ENCODE results near the gene COG5.
A peak's percentile ranks its signal among the peaks of the same experiment; 100 is the strongest.

COG5 gene

DNA sequence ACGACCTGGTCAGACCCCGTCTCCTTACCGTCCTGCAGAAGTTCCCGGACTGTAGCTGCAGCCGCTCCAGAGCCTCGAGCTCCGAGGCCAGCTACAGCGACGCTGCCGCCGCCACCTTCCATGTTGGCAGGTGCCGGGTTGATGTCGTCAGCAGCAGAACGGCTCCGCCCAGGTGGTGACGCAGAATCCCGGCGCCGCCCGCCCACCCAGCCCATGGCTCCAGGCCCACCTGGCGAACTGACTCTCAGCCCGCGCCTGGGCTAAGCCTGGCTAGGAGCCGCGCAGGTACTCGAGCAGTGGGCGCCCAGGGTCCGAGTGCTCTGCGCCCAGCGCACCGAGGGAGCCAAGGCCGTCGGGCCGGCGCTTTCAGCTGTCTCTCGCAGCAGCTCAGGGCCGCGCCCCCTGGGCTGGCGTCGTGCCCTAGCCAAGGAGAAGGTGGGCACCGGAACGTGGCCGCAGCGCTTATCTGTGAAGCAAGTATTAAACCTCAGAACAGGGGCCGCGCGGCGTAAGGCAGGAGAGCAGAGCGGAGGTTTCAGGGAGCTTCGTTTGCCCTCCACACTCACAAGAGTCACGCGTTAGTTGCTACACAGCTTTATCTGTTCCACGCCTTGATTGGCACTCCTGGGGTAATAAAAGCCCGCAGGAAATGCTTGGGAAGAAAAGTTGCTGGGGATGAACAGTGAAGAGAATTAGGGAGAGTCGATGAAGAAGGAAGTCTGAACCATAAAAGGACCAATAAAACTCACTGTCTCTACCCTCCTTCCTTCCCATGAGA lies at the start of gene COG5, which contains the start of gene DUS4L:
Gene COG5 (minus strand): TSS at position 146 of the 778 bp plus-strand sequence. CDS start 24 bp downstream, at position 122.
Gene DUS4L (plus strand): TSS at position 197 of the 778 bp plus-strand sequence. CDS start 3,100 bp downstream, outside the sequence.
- DNase-seq (ENCODE audit: low spot score) = peak; percentile 75

DNA sequence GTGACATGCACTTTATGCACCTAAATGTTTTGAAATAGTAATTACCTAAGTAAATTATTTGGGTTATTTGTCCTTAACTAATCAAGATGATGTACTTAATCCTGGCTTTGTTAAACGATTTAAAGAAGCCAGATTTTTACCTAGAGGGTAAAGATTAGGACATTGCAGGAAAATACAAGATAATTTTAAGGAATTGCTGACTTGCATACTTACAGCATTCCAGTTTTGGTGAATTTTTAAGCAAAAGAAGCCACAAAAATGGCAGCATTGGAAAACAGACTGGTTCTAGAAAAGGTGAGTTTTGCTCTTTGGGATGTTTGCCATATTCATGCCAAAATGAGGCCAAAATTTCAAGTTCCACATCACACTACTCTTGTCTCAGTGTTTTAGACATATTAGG lies 49.7 kb upstream of the COG5 start:
- no peak for DNase-seq (ENCODE audit: low spot score)

DNA sequence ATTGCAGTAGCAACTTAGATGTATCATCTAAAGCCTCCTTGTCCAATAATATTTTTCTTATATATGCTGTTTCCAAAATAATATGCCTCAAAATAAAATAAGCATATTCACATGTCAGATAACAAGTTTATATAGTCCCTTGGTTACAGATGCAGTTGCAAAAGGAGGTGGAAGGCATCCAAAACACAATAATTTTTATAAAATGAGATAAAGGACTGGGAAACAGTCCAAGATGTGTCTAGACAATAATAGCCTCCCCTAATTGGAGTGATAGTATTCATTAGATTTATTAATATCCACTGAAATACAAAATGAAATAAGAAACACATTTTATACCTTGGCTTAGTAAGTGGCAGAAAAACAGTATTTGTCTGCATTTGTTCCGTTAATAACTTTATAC lies 46.6 kb upstream of the COG5 start:
- DNase-seq (ENCODE audit: low spot score) = no peak

DNA sequence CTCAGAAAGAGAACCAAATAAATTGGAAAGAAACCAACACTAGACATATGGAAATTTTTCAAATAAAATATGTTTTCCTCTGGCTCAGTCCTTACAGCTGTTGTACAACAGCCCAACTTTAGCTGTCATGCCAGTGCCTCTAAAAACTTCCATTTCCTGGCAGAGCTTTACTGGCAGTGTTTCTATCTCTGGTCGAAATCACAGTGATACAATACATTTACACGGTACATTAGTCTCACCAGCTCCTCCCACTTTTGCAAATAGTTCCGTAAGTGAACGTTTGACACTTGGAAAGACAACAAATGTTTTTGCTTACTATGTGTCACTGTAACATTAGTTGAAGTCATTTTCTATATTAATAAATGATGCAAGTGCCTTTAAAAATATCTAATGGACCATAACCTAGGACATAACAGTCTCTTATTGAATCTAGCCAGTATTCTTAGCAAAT lies 46.1 kb upstream of the COG5 start:
- DNase-seq (ENCODE audit: low spot score) = no peak

DNA sequence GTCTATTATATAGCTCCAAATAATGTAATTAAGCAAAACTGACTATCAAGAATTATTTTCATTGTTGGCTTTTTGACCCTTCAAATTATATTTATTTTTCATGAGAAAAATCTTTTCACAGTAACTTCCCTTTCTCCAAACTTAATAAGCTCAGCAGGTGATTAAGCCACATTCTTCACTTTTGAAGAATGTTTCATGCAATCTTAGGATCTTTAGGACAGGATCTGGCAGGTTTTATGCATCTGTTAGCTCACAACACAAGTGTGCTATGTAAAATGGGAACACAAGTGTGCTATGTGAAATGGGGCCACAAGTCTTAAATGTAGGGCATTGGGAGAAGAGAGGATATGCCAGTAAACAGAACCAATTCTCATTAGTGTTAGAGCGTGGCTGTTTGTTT lies 42.6 kb upstream of the COG5 start:
- DNase-seq (ENCODE audit: low spot score) = no peak

DNA sequence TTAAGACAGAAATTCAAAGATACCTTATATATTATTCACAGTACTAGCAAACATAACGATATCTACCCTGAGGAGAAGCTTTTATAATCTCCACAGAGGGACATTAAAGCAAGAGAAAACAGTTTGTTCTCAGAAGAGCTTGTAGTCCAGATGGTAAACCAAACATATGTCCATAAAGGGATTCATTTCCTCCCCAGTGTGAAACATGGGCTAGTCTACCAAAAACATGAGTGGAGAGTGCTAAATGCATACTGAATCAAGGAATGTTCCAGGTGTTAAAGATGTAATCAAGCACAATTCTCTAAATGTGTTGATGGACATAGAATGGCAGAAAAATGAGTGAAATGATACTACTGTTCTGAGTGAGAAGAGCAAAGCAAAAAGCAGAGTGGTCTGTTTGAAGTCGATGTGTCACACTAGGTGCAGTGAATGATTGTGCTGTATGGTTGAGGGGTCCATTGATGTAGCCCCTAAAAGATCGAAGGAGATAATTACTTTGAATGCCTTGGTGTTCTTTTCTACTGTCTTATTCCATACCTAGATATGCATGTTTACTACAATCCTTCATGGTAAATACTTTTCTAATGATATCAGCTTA lies 41.6 kb upstream of the COG5 start:
- no peak for DNase-seq (ENCODE audit: low spot score)

DNA sequence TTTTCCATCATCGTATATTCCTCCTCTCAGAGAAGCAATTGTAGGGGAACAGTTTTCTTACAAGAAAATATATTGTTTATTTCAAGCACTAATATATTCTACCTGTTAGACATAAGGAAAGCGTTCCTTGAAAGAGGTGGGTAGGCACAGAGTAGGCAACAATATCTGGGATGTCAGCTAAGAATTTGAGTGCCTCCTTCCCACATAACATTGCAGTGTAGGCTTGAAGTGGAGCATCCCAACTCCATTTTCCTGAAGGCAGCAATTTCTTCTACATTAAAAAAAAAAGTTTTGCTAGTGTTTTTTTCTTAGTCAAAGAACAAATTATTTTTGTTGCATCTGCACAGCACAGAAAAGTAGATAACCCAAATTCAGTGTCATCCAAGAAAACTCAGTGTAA lies 37.1 kb upstream of the COG5 start:
- DNase-seq (ENCODE audit: low spot score) = no peak

DNA sequence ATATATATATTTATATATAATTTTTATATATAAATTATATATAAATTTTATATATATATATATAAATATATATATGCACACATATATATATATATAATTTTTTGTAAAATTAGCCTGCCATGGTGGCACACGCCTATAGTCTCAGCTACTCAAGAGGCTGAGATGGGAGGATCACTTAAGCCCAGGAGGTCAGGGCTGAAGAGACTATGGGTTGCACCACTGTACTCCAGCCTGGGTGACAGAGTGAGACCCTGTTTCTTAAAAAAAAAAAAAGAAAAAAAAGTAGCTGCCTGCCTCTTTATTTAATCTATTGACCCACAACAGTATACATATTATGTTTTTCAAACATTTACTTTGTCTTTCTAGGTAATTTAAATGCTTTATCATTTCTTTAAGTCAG lies 35.5 kb upstream of the COG5 start:
- no peak for DNase-seq (ENCODE audit: low spot score)

DNA sequence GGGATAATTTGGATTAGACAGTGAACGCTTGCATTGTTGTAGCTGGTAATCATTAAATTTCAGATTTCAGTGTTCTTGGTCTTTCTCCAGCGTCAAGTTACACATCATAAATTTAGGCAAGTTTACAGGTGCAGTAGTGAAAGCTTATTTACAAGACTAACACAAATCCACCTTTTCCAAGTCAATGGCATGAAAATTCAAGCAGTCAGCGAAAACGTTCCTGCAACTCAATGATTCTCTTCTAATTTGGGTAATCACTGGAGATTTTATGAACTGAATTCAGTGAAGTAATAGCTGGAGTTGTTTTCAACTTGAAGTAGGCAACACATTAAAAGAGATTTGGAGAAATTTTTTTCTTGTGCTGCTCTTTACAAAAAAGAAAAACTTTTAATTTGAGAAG lies 34.2 kb upstream of the COG5 start:
- DNase-seq (ENCODE audit: low spot score) = no peak

DNA sequence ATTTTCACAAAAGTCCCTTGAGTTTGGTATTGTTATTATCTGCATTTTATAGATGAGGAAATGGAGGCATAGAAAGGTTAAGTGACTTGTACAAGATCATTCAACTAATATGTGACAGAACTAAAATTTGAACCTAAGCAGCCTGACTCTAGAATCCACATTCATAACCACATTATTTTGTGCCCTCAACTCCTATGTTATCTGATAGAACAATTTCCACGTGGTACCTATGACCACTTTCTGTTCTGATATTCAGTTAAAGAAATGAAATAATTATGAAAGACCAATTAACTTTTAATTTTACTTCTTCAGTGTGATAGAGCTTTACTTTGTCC lies 33.8 kb upstream of the COG5 start:
- DNase-seq (ENCODE audit: low spot score) = no peak

DNA sequence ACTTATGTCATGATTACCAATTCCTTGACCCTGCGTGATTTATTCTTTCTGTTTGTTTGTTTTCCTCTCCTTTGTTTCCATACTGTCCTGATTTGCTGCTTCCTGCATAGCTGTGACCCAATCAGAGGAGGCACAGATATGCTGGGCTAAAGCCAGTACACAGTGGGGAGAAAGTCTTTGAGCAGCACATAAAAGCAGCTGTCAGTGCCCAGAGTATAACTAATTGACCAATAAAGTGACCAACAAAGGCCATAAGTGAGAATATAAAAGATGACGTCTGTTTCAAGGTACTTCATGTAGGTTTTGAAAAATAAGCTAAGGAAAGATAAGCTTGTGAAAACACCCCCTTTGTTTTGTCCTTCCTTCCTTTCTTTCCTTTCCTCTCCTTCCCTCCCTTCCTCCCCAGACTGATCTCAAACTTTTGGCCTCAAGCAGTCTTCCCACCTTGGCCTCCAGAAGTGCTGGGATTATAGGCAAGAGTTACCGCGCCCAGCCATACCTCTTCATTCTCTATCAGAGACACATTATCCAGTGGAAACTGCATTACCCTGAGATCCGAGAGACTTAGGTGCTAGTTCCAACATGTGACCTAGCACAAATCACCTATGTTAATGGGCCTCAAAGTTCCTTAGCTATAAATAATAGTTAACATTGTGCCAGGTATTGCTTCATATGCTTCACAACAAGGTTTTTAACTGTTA lies 33.3 kb upstream of the COG5 start:
- no peak for DNase-seq (ENCODE audit: low spot score)

DNA sequence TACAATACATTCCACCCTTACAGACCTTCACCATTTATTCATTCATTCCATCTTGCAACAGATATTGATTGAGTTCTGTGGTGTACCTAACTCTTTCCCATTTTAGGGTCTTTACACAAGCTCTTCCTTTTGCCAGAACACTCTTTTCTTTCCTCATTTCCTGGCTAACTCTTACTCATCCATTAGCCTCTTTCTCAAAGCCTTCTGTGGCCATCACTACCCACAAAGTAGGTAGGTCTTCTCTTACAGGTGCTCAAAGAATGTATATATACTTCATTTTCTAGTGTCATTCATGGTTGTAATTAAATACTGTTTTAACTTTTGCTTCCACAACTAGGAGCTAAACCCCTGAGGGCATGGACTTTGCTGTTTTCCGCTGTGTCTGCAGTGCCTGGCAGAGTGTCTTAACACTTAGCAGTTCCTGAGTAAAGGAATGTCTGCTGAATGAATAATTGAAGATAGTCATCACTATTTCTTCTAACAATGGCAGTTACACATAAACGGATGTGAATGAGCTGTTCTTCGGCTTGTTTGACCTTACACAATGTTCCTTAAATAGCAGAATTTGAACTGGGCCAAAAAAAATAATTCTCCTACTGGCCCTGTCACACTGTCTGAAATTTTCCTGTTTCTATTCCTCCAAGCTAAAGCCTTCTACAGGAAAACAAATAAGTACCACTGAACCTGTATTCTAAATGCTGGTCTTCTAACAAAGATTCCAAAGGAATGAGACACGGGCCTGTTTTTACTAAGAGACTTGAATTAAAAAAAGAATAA lies 31.4 kb upstream of the COG5 start:
- peak; percentile 74 for DNase-seq (ENCODE audit: low spot score)

DNA sequence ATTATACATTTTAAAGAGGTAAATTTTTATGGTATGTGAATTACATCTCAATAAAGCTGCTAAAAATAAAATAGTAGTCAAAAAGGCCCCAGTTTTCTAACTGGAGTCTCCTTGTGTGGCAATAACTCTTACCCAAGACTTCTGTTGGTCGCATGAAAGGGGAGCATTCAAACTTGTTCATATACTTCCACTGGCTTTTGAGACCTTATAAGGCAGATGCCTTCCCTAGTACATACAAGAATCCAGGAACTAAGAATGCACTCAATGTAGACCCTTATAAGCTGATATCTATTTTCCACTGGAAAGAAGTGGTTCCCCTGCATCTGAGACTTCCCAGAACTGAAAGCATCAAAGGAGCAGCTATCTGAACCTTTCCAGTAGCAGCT lies 29.3 kb upstream of the COG5 start:
- DNase-seq (ENCODE audit: low spot score) = no peak

DNA sequence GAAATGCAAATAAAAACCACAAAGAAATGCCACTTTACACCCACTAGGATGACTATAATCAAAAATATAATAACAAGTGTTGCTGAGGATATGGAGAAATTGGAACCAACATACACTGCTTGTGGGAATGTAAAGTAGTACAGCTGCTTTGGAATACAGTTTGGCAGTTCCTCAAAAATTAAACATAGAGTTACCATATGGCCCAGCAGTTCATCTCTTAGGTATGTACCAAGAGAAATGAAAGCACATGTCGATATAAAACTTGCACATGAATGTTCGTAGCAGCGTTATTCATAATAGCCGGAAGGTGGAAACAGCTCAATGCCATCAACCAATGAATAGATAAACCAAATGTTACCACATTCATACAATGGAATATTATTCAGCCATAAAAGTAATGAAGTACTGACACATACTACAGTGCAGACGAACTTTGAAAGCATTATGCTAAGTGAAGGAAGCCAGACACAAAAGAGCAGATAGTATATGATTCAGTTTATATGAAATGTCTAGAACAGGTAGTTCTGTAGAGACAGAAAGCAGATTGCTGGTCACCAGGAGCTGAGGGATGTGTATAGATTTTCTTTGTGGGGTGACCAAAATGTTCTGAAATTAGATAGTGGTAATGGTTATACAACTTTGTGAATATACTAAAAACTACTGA lies 28.8 kb upstream of the COG5 start:
- no peak for DNase-seq (ENCODE audit: low spot score)

DNA sequence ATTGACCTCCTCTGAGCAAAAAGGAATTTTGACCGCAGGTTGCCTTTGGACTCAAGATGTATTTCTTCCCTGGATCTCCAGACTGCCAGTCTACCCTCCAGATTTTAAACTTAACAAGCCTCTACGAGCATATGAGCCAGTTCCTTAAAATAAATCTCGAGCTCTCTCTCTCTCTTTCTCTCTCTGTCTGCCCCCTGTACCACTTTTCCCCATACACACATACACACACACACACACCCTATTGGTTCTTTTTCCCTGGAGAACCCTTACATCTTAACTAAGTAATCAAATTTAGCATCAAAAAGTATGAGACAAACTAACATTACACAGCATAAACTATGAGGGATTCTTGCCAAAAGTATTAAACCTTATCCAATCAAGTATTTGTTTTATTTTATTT lies 27.7 kb upstream of the COG5 start:
- no peak for DNase-seq (ENCODE audit: low spot score)

DNA sequence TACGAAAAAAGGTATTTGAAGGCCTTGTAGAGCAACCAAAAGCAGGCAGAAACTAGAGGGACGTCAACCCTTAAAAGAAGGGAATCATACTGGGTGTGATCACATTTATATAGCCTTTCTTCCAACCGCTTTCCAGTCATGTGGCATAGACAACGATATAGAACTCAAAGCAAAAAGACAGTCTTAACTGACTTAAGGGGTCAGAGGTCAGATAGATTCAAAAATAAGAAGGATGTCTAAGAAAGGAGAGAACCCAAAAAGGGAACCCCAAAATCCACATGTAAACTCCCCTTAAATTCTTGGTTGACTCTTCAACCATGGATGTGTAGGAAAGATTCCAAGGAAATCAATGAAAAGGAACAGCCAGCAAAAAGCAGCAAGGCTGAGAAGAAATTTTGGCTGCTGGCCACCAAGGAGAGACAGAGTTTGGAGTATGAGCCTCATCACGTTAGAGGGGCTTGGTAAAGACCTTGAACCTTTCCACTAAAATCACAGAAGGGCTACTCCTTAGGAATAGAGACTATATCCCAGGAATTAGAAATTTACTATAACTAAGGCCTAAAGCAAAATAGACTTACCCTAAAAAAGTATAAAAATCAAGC lies 24.9 kb upstream of the COG5 start:
- DNase-seq (ENCODE audit: low spot score) = no peak

DNA sequence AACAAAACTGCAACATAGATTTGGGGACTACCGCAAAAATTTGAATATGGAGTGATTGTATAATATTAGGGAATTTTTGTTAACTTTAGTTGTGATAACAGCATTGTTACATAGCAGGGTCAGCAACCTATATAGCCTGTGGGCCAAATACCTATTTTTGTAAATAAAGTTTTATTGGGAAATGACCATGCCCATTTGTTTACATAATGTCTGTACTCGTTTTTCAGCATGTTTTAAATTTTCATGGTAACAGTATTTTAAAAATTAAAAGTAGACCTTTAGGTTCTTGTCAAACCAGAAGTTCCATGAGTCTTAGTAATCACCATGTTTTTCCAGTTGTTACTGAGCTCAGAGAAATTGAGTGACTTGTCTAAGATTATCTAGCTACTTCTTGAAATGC lies 21.0 kb upstream of the COG5 start:
- DNase-seq (ENCODE audit: low spot score) = no peak

DNA sequence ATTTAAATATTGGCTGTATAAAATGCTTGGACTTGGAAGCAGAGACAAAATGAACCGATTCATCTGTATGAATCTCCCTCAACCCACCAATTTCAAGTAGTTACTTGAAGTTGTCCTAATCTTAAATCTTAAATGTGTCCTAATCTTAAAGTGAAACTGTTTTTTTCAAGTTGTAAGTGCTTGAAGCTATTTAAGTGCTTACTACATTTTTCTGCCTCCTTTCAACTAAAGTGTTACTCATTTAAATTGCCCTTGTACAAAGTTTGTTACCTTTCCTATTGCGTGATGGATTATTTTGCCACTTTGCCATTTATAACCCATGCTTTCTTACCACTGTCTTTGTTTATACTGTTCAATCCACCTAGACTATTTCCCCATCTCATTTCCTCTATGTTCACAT lies 19.2 kb upstream of the COG5 start:
- no peak for DNase-seq (ENCODE audit: low spot score)

DNA sequence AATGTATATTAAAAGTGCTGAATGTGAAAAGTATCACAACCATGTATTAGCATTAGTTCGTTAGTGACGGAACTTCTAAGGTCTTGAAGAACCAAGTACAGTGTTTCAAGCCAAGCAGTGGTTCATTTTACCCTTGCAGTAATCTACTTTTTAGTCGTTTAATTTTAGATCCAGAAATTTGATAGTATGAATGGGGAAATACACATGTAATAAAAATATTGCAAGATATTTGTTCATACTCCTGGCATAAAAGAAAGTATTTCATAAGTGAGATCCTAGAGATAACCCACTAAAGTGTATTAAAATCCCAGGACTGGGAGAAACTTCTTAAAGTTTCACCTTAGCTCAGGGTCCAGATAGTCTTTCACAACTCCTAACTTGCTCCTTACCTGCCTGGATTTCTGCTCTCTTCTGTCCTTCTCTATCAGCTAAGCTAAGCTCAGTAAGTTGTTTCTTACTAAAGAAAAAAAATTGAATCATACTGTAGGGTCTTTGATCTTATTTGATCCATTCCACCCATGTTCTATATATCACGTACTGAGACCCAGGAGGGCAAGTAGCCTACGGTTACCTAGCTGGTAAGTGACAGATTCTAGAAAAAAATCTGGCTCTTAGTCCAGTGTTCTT lies 17.8 kb upstream of the COG5 start:
- DNase-seq (ENCODE audit: low spot score) = no peak

DNA sequence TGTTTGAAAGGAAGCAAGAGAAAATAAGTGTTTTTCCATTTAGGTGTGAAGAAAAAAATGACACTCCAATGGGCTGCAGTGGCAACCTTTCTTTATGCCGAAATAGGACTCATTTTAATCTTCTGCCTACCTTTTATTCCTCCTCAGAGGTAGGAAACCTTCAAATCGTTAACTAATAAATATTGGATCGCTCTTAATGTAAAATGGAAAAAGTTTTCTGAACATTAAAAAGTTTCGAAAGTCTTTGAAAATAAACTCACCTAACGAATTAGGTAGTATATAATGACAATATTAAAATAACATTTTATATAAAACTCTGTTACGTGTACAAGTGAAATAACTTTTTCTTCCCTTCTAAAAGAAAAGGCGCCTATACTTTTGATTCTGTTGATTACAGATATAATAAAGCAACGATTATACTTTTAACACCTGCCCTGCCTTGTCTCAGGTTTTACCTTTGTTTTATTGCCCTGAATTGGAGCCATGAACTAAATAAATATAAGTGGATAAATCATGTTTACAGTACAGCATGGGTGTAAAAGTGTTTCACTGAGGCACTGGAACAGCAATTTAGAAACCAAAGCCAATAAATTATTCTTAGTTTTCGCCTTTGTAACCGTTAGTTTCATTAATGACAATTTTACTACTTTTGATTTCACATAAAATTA lies 17.1 kb upstream of the COG5 start:
- no peak for DNase-seq (ENCODE audit: low spot score)

Data from COLO829 (cell line).